H1 (cell line): ENCODE data around the gene NUBP2. TPM values are rescaled to one million over a fixed set of nuclear protein-coding genes. Genes with fewer than 3 reads are reported as not detected.

Experiments
- CTCF ChIA-PET: fragments of 300-600 bp; sonication (Branson Sonifier 250); formaldehyde crosslinking; loops from one replicate; lab custom pipeline; 2021; ENCODE audit not compliant: partially characterized antibody; lab: Charles Lee
- POLR2A ChIA-PET: fragments of 300-600 bp; sonication (Branson Sonifier 250); formaldehyde crosslinking; loops from one replicate; lab custom pipeline; 2021; ENCODE audit warnings: inconsistent platforms; ENCODE audit not compliant: partially characterized antibody; lab: Charles Lee
- DNase-seq, 2 experiments: peaks; one replicate each; pipeline versions ENCODE4 v3.0.0 to v3.0.0-alpha.2; 2010 to 2022; ENCODE audit warnings: low spot score in 2 of 2, low read depth in 1 of 2, mixed read lengths in 1 of 2
- FAIRE-seq: peaks from 2 replicates; lab custom pipeline; 2011; peaks lifted over from hg19 to GRCh38; lab: Jason Lieb, UNC
- H2AFZ ChIP-seq: 2 replicates; pipeline ENCODE4 v1.8.1; 2012; ENCODE audit warnings: low read length, inconsistent platforms
- H2AK5ac ChIP-seq: 2 replicates; pipeline ENCODE4 v1.6.1; 2013; ENCODE audit warnings: low read depth, low read length
- H2BK120ac ChIP-seq: replicated peaks from 2 replicates; pipeline ENCODE3; 2013; ENCODE audit warnings: low read depth, low read length, inconsistent platforms
- H2BK12ac ChIP-seq: 2 replicates; pipeline ENCODE4 v1.6.1; 2013; ENCODE audit warnings: low read depth, low read length
- H2BK15ac ChIP-seq: 2 replicates; pipeline ENCODE4 v1.6.1; 2013; ENCODE audit warnings: low read length
- H2BK20ac ChIP-seq: 2 replicates; pipeline ENCODE4 v1.6.1; 2013; ENCODE audit warnings: low read length
- H2BK5ac ChIP-seq: 2 replicates; pipeline ENCODE4 v1.6.1; 2013; ENCODE audit warnings: low read depth, low read length
- H3K14ac ChIP-seq: 2 replicates; pipeline ENCODE4 v1.6.1; 2013; ENCODE audit warnings: inconsistent platforms; ENCODE audit not compliant: insufficient read length
- H3K18ac ChIP-seq: 2 replicates; pipeline ENCODE4 v1.6.1; 2013; ENCODE audit warnings: low read length; ENCODE audit errors: extremely low read depth
- H3K23ac ChIP-seq: 2 replicates; pipeline ENCODE4 v1.6.1; 2013; ENCODE audit warnings: inconsistent platforms; ENCODE audit not compliant: insufficient read length
- H3K23me2 ChIP-seq: 2 replicates; pipeline ENCODE4 v1.6.1; 2013; ENCODE audit warnings: low read depth, low read length
- H3K27ac ChIP-seq: 2 replicates; pipeline ENCODE4 v1.6.1; 2011; ENCODE audit warnings: low read depth, low read length, inconsistent platforms
- H3K27me3 ChIP-seq, 4 experiments: replicated peaks in 1 of 4; 1 replicate in 1 of 4; 2 replicates in 3 of 4; pipeline versions ENCODE4 v1.6.1 to v1.8.1; 2011 to 2013; ENCODE audit warnings: low read length in 3 of 4, mild to moderate bottlenecking in 3 of 4, inconsistent platforms in 2 of 4, mixed read lengths in 2 of 4, moderate library complexity in 1 of 4; ENCODE audit not compliant: control insufficient read depth in 3 of 4, insufficient read depth in 3 of 4; ENCODE audit errors: extremely low read depth in 1 of 4
- H3K36me3 ChIP-seq, 4 experiments: 2 replicates each; pipeline versions ENCODE4 v1.6.1 to v1.8.1; 2011 to 2013; ENCODE audit warnings: mild to moderate bottlenecking in 4 of 4, low read length in 3 of 4, moderate library complexity in 2 of 4, control low read depth in 1 of 4, inconsistent platforms in 1 of 4; ENCODE audit not compliant: insufficient read depth in 4 of 4, control insufficient read depth in 2 of 4
- H3K4ac ChIP-seq: replicated peaks from 2 replicates; pipeline ENCODE3; 2013; ENCODE audit warnings: low read length, low read depth, mixed read lengths, inconsistent platforms; ENCODE audit not compliant: insufficient read length
- H3K4me1 ChIP-seq, 4 experiments: replicated peaks in 1 of 4; 1 replicate in 1 of 4; 2 replicates in 3 of 4; pipeline versions ENCODE4 v1.6.1 to v1.8.1; 2011 to 2013; ENCODE audit warnings: low read length in 3 of 4, inconsistent platforms in 2 of 4, mixed read lengths in 1 of 4; ENCODE audit not compliant: insufficient read depth in 4 of 4, control insufficient read depth in 3 of 4
- H3K4me2 ChIP-seq, 2 experiments: 2 replicates each; pipeline versions ENCODE4 v1.6.1 to v1.8.1; 2011 to 2013; ENCODE audit warnings: low read depth in 2 of 2, low read length in 2 of 2, control low read depth in 1 of 2, inconsistent platforms in 1 of 2, mild to moderate bottlenecking in 1 of 2; ENCODE audit not compliant: insufficient read depth in 1 of 2
- H3K4me3 ChIP-seq, 4 experiments: fragments of 200-600, 300-600 bp in 1 of 4; sonication (generic), shearing (Covaris generic), sonication (Bioruptor Twin) in 1 of 4; 2 replicates each; pipeline versions ENCODE4 v1.5.1 to v1.8.1; 2011 to 2016; ENCODE audit warnings: low read length in 4 of 4, low read depth in 3 of 4, control low read depth in 2 of 4, inconsistent platforms in 2 of 4, mild to moderate bottlenecking in 2 of 4, mixed read lengths in 1 of 4, moderate library complexity in 1 of 4; ENCODE audit not compliant: insufficient read depth in 2 of 4; ENCODE audit errors: extremely low read depth in 1 of 4
- H3K56ac ChIP-seq: replicated peaks from 2 replicates; pipeline ENCODE3; 2013; ENCODE audit warnings: low read depth, mild to moderate bottlenecking, mixed read lengths, low read length, inconsistent platforms; ENCODE audit not compliant: insufficient read length
- H3K79me1 ChIP-seq: 2 replicates; pipeline ENCODE4 v1.6.1; 2013; ENCODE audit warnings: low read depth, low read length, control low read depth
- H3K79me2 ChIP-seq, 2 experiments: 2 replicates each; pipeline versions ENCODE4 v1.6.1 to v1.8.1; 2012 to 2013; ENCODE audit warnings: low read length in 2 of 2, mild to moderate bottlenecking in 2 of 2, inconsistent platforms in 1 of 2; ENCODE audit not compliant: insufficient read depth in 2 of 2, control insufficient read depth in 1 of 2
- H3K9ac ChIP-seq, 4 experiments: replicated peaks in 1 of 4; 1 replicate in 1 of 4; 2 replicates in 3 of 4; pipeline versions ENCODE4 v1.6.1 to v1.8.1; 2011 to 2013; ENCODE audit warnings: low read depth in 3 of 4, low read length in 3 of 4, control low read depth in 2 of 4, mild to moderate bottlenecking in 2 of 4, moderate library complexity in 2 of 4, inconsistent platforms in 1 of 4; ENCODE audit errors: extremely low read depth in 1 of 4
- H3K9me3 ChIP-seq, 2 experiments: 2 replicates each; pipeline versions ENCODE4 v1.6.1 to v1.8.1; 2012 to 2013; ENCODE audit warnings: mild to moderate bottlenecking in 2 of 2, moderate library complexity in 2 of 2, control low read depth in 1 of 2, inconsistent platforms in 1 of 2, low read depth in 1 of 2, low read length in 1 of 2, mixed read lengths in 1 of 2; ENCODE audit not compliant: insufficient read depth in 2 of 2
- H4K20me1 ChIP-seq, 2 experiments: replicated peaks in 1 of 2; 2 replicates each; pipeline versions ENCODE3 to v1.8.1; 2011 to 2013; ENCODE audit warnings: inconsistent platforms in 2 of 2, low read length in 2 of 2, mild to moderate bottlenecking in 1 of 2; ENCODE audit not compliant: insufficient read depth in 2 of 2, control insufficient read depth in 1 of 2
- H4K5ac ChIP-seq: 2 replicates; pipeline ENCODE4 v1.6.1; 2013; ENCODE audit warnings: low read length, low read depth, mixed read lengths, inconsistent platforms; ENCODE audit not compliant: insufficient read length
- H4K8ac ChIP-seq: 2 replicates; pipeline ENCODE4 v1.8.0; 2013; ENCODE audit warnings: mild to moderate bottlenecking, moderate library complexity, low read length, inconsistent platforms; ENCODE audit not compliant: insufficient read depth; ENCODE audit errors: extremely low read depth
- H4K91ac ChIP-seq: replicated peaks from 2 replicates; pipeline ENCODE3; 2013; ENCODE audit warnings: low read length, mixed read lengths, inconsistent platforms; ENCODE audit not compliant: insufficient read length
- YY1 ChIP-seq: IDR thresholded peaks from 2 replicates; pipeline ENCODE4 v1.6.1; 2011; ENCODE audit warnings: low read depth, mild to moderate bottlenecking, low read length
- WGBS, 2 experiments: shearing (Covaris generic) in 1 of 2; methylation state at CpG; one replicate each; pipeline versions ENCODE4 v1.1.6 to v1.1.7; 2013 to 2015; ENCODE audit warnings: low lambda C conversion rate in 2 of 2, mixed read lengths in 2 of 2, inconsistent platforms in 1 of 2, low coverage in 1 of 2, missing lambda C conversion rate in 1 of 2; ENCODE audit not compliant: insufficient replicate concordance in 2 of 2, insufficient coverage in 1 of 2, insufficient read length in 1 of 2; ENCODE audit errors: extremely low coverage in 1 of 2, missing lambda C conversion rate in 1 of 2; 5-methylcytosine and 5-hydroxymethylcytosine counted together
- polyA plus RNA-seq, 7 experiments: library from polyadenylated mRNA; depleted of rRNA in 3 of 7; stranded (reverse) in 5 of 7; unstranded in 2 of 7; fragments of >200 nt in 5 of 7; fragments of 200-250 nt in 2 of 7; gene quantifications; 1 replicate in 5 of 7; 2 replicates in 1 of 7; 4 replicates in 1 of 7; pipeline versions ENCODE4 v1.2.1 to v1.2.3, GENCODE V29; 2011 to 2013; ENCODE audit warnings: missing spikeins in 2 of 7, mixed read lengths in 2 of 7
- total RNA-seq: library from RNA; stranded (reverse); fragmentation: NEBNext Ultra II Directional; extraction: Animal tissue kit (Norgen Biotek cat#: 25700); gene quantifications from 2 replicates; pipeline ENCODE4 v1.2.1, GENCODE V29; 2021

NUBP2 gene
- total and polyA plus RNA-seq, 2 of the 8 experiments (the other 6 are each of a cell fraction or from before 2014, with no cell fraction given): 70.3 to 96.9 TPM

GRCh38 chr16:1734123-1734522 lies 48.6 kb upstream of the NUBP2 start:
- Histone ChIP-seq H2AFZ (no peak overlapping the region), H3K79me1 (no peaks in the 10 kb centered on the region), H2BK12ac (no peak overlapping the region), H4K8ac (no peak overlapping the region), H3K27ac (no peak overlapping the region), H3K9ac (no peak overlapping the region), H3K23me2 (no peaks in the 10 kb centered on the region), H2BK15ac (no peak overlapping the region), H3K14ac (no peak overlapping the region), H3K23ac (no peak overlapping the region), H3K4me2 (no peak overlapping the region), H3K4me1 (no peaks in the 10 kb centered on the region), H4K91ac (no peak overlapping the region), H2BK5ac (no peak overlapping the region; the same call in 1 of the 2 replicates), H2AK5ac (no peak overlapping the region), H3K4me3 (no peak overlapping the region), H4K5ac (no peak overlapping the region), H3K79me2 (no peaks in the 10 kb centered on the region), H3K4ac (no peak overlapping the region), H3K56ac (no peak overlapping the region), H3K27me3 (no peaks in the 10 kb centered on the region), H2BK120ac (no peak overlapping the region), H3K9me3 (peaks cover 45 to 48% of the 10 kb centered on the region in 2 experiments), H2BK20ac (no peak overlapping the region), H4K20me1 (no peaks in the 10 kb centered on the region), H3K18ac (no peak overlapping the region), H3K36me3 (peaks cover 0 to 19% (median 2%) of the 10 kb centered on the region in 4 experiments; a peak in 5 of 8 replicates)
- no peak for FAIRE-seq
- ChIA-PET CTCF (no interaction called here), POLR2A (interaction anchor here (1.5 to 2.2 kb wide), 3 partner anchors 8 to 10 kb away, joined by 4 to 7 read pairs (median 4); no protein-coding TSS in a partner anchor)
- DNase-seq: no peak
- 95% methylated on average over 22 of the region's 22 CpGs; no CpG with 5 or more reads in 1 of the 2 experiments for WGBS, 2 experiments
- no peak for TF ChIP-seq YY1
